ENCODE data around the gene NFASC. TPM values are rescaled to one million over a fixed set of nuclear protein-coding genes. Genes with fewer than 3 reads are reported as not detected.

Gene NFASC
- total and polyA plus RNA-seq, 9 of the 15 experiments (the other 6 are each of a cell fraction or from before 2014, with no cell fraction given): 0.03 to 0.16 (median 0.06) TPM; not detected in 6

DNA sequence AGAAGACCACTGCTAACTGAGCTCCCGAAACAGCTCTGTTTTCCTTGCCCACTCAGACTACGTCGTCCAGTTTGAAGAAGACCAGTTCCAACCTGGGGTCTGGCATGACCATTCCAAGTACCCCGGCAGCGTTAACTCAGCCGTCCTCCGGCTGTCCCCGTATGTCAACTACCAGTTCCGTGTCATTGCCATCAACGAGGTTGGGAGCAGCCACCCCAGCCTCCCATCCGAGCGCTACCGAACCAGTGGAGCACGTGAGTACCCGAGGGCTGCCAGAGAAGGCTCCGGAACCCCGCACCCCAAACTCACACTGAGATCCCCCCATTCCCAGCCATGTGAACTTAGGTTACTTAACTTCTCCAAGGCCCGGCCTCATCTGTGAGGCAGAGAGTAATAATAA, 108.6 kb downstream of the NFASC start:
- WGBS (ENCODE audit: insufficient coverage, low coverage, missing lambda C conversion rate): 4% methylated on average over 18 of the region's 18 CpGs
- BruUV-seq (replicated peaks): no TSS peak
- Histone ChIP-seq H2AFZ (ENCODE audit: low read depth, low read length) (no peak overlapping the region), H4K20me1 (replicated peaks; ENCODE audit: control insufficient read depth, insufficient read depth, low read length) (peaks cover 14% of the 10 kb centered on the region; the same call in 1 of the 2 replicates), H3K36me3 (ENCODE audit: control insufficient read depth, insufficient read depth, low read length) (no peaks in the 10 kb centered on the region), H3K4me3 (no peak overlapping the region), H3K9me1 (ENCODE audit: control insufficient read depth, insufficient read depth, low read length) (no peaks in the 10 kb centered on the region), H3K4me1 (replicated peaks in 1 of 2; ENCODE audit: control insufficient read depth in 2 of 2, insufficient read depth in 2 of 2, low read length in 2 of 2) (peaks cover 4 to 5% of the 10 kb centered on the region in 2 experiments; a peak in 4 of 5 replicates), H3K27me3 (ENCODE audit: control insufficient read depth in 2 of 2, insufficient read depth in 2 of 2, low read length in 2 of 2) (peaks cover 65 to 91% of the 10 kb centered on the region in 2 experiments), H3K27ac (ENCODE audit: extremely low read depth, low read depth, low read length) (no peak overlapping the region), H3K79me2 (ENCODE audit: control insufficient read depth, insufficient read depth, low read length) (no peaks in the 10 kb centered on the region), H3K9me3 (replicated peaks; ENCODE audit: control insufficient read depth, insufficient read depth, low read depth, low read length) (no peaks in the 10 kb centered on the region), H3K4me2 (ENCODE audit: insufficient read depth, low read length) (no peak overlapping the region), H3K9ac (ENCODE audit: insufficient read depth in 1 of 2, low read depth in 2 of 2, low read length in 2 of 2) (no peak overlapping the region)
- ATAC-seq (no peak), FAIRE-seq (no peak), DNase-seq (ENCODE audit: extremely low read depth in 1 of 4, low spot score in 3 of 4) (no peak)
- ChIA-PET CTCF (ENCODE audit: low intra/inter-chr PET ratio) (interaction anchor here (1.3 kb wide), 1 partner anchor 82 kb away, joined by 3 read pairs; no protein-coding TSS in a partner anchor), POLR2A (interaction anchor here (0.5 to 1.1 kb wide), 3 partner anchors 11 to 273 kb away, joined by 3 read pairs; no protein-coding TSS in a partner anchor)
- intact Hi-C loops (cut with micrococcal nuclease) (loop anchor here (5.0 kb wide), 1 partner anchor 348 kb away; no protein-coding TSS in a partner anchor), in situ Hi-C loops (cut with MboI) (loop anchor here (5.0 kb wide), 2 partner anchors 83 to 278 kb away; no protein-coding TSS in a partner anchor)
- no peak for TF ChIP-seq MCM3 (IDR thresholded peaks at IDR 0.05)
- no peak for TF ChIP-seq ZNF507 (tag; conservative IDR thresholded peaks at IDR 0.05)
- TF ChIP-seq, protein P1, sequence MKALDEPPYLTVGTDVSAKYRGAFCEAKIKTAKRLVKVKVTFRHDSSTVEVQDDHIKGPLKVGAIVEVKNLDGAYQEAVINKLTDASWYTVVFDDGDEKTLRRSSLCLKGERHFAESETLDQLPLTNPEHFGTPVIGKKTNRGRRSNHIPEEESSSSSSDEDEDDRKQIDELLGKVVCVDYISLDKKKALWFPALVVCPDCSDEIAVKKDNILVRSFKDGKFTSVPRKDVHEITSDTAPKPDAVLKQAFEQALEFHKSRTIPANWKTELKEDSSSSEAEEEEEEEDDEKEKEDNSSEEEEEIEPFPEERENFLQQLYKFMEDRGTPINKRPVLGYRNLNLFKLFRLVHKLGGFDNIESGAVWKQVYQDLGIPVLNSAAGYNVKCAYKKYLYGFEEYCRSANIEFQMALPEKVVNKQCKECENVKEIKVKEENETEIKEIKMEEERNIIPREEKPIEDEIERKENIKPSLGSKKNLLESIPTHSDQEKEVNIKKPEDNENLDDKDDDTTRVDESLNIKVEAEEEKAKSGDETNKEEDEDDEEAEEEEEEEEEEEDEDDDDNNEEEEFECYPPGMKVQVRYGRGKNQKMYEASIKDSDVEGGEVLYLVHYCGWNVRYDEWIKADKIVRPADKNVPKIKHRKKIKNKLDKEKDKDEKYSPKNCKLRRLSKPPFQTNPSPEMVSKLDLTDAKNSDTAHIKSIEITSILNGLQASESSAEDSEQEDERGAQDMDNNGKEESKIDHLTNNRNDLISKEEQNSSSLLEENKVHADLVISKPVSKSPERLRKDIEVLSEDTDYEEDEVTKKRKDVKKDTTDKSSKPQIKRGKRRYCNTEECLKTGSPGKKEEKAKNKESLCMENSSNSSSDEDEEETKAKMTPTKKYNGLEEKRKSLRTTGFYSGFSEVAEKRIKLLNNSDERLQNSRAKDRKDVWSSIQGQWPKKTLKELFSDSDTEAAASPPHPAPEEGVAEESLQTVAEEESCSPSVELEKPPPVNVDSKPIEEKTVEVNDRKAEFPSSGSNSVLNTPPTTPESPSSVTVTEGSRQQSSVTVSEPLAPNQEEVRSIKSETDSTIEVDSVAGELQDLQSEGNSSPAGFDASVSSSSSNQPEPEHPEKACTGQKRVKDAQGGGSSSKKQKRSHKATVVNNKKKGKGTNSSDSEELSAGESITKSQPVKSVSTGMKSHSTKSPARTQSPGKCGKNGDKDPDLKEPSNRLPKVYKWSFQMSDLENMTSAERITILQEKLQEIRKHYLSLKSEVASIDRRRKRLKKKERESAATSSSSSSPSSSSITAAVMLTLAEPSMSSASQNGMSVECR (CRISPR knock-in tag; IDR thresholded peaks at IDR 0.05): no peak
- TF ChIP-seq, protein P2, sequence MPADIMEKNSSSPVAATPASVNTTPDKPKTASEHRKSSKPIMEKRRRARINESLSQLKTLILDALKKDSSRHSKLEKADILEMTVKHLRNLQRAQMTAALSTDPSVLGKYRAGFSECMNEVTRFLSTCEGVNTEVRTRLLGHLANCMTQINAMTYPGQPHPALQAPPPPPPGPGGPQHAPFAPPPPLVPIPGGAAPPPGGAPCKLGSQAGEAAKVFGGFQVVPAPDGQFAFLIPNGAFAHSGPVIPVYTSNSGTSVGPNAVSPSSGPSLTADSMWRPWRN (IDR thresholded peaks at IDR 0.05; ENCODE audit: low read depth): no peak
- TF ChIP-seq POU5F1 (IDR thresholded peaks at IDR 0.05; ENCODE audit: borderline replicate concordance, low read depth, low read length, partially characterized antibody): no peak
- no peak for TF ChIP-seq CTBP1 (IDR thresholded peaks at IDR 0.05; ENCODE audit: borderline replicate concordance)
- no peak for TF ChIP-seq SMARCA5 (IDR thresholded peaks at IDR 0.05)
- TF ChIP-seq, protein P3, sequence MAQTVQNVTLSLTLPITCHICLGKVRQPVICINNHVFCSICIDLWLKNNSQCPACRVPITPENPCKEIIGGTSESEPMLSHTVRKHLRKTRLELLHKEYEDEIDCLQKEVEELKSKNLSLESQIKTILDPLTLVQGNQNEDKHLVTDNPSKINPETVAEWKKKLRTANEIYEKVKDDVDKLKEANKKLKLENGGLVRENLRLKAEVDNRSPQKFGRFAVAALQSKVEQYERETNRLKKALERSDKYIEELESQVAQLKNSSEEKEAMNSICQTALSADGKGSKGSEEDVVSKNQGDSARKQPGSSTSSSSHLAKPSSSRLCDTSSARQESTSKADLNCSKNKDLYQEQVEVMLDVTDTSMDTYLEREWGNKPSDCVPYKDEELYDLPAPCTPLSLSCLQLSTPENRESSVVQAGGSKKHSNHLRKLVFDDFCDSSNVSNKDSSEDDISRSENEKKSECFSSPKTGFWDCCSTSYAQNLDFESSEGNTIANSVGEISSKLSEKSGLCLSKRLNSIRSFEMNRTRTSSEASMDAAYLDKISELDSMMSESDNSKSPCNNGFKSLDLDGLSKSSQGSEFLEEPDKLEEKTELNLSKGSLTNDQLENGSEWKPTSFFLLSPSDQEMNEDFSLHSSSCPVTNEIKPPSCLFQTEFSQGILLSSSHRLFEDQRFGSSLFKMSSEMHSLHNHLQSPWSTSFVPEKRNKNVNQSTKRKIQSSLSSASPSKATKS (CRISPR knock-in tag; IDR thresholded peaks at IDR 0.05): no peak
- TF ChIP-seq ZNF41 (CRISPR knock-in tag; conservative IDR thresholded peaks at IDR 0.05): no peak
- TF ChIP-seq, protein P4, sequence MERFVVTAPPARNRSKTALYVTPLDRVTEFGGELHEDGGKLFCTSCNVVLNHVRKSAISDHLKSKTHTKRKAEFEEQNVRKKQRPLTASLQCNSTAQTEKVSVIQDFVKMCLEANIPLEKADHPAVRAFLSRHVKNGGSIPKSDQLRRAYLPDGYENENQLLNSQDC (CRISPR knock-in tag; IDR thresholded peaks at IDR 0.05): no peak

Data from K562 (cell line).